Neural crest cell (in vitro differentiated cells): ENCODE results near the gene RBMS3. TPM values are rescaled to one million over a fixed set of nuclear protein-coding genes. Genes with fewer than 3 reads are reported as not detected.

Source experiments
- DNase-seq: peaks from one replicate; pipeline ENCODE4 v3.0.0; 2021; ENCODE audit warnings: low read depth, mixed read lengths, low spot score
- H3K27ac Mint-ChIP-seq: one replicate; pipeline ENCODE4 v1.8.0; 2021; ENCODE audit warnings: mild to moderate bottlenecking, mixed read lengths; ENCODE audit not compliant: unreplicated experiment
- H3K27me3 Mint-ChIP-seq: 2 replicates; pipeline ENCODE4 v1.8.0; 2021; ENCODE audit warnings: low read depth, mild to moderate bottlenecking, mixed read lengths
- H3K36me3 Mint-ChIP-seq: 2 replicates; pipeline ENCODE4 v1.8.0; 2021; ENCODE audit warnings: low read depth, mild to moderate bottlenecking, mixed read lengths
- H3K4me1 Mint-ChIP-seq: 2 replicates; pipeline ENCODE4 v1.8.0; 2021; ENCODE audit warnings: mixed read lengths
- H3K4me3 Mint-ChIP-seq: one replicate; pipeline ENCODE4 v1.8.0; 2021; ENCODE audit warnings: mild to moderate bottlenecking, mixed read lengths
- H3K9me3 Mint-ChIP-seq: 2 replicates; pipeline ENCODE4 v1.8.0; 2021; ENCODE audit warnings: mixed read lengths
- total RNA-seq: library from RNA; stranded (reverse); gene quantifications from 2 replicates; pipeline ENCODE4 v1.2.1, GENCODE V29; 2021
- TF ChIP-seq, protein P1 (sequence below): fragments of 200-600 bp; sonication (generic); conservative IDR thresholded peaks from 2 replicates; pipeline ENCODE4 v1.5.0; 2021; ENCODE audit warnings: antibody characterized with exemption, mild to moderate bottlenecking

Gene RBMS3
- total RNA-seq, 1 donor from 2014 or later = 35.4 TPM

GRCh38 chr3:29290596-29290995, 9.7 kb downstream of the RBMS3 start:
- Mint-ChIP-seq H3K4me3 (no peak overlapping the region), H3K27ac (no peak overlapping the region), H3K4me1 (peaks cover 71% of the 10 kb centered on the region), H3K27me3 (no peaks in the 10 kb centered on the region), H3K36me3 (peaks cover 9% of the 10 kb centered on the region), H3K9me3 (peaks cover 3% of the 10 kb centered on the region)
- TF ChIP-seq, protein P1, sequence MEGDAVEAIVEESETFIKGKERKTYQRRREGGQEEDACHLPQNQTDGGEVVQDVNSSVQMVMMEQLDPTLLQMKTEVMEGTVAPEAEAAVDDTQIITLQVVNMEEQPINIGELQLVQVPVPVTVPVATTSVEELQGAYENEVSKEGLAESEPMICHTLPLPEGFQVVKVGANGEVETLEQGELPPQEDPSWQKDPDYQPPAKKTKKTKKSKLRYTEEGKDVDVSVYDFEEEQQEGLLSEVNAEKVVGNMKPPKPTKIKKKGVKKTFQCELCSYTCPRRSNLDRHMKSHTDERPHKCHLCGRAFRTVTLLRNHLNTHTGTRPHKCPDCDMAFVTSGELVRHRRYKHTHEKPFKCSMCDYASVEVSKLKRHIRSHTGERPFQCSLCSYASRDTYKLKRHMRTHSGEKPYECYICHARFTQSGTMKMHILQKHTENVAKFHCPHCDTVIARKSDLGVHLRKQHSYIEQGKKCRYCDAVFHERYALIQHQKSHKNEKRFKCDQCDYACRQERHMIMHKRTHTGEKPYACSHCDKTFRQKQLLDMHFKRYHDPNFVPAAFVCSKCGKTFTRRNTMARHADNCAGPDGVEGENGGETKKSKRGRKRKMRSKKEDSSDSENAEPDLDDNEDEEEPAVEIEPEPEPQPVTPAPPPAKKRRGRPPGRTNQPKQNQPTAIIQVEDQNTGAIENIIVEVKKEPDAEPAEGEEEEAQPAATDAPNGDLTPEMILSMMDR = no peak
- DNase-seq = no peak

DNA sequence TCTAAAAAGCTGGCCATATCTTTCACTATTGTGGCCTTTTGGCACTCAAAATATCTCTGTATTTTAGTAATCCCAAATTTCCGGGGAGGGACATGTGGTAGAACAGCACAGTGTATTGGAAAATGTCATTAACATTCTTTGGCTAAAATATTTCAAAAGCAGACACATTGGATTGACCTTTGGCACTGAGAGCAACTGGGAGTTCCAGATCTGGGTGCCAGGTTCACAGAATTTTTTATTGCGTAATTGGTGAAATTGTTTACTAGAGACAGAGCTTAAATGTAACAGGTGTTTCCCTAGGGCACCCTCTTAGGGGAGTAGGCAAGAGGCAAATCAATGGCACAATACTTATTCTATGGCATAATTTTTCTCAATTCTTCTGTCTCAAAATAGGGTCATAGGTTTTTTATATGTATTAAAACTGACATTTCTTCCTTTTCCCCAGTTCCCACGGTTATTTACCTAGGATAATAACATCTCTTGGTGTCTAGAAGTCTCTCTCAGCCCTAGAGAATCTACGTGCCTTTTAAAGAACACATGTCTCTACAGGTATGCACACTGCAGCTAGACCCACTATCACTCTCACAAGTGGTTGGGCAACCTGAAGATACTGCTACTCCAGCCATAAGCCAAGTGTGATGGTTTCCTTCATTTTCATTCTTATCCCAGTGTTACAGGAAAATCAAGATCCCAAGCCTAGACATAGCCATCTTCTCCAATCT, 10.6 kb downstream of the RBMS3 start:
- no peak for DNase-seq
- Mint-ChIP-seq H3K36me3 (peaks cover 9% of the 10 kb centered on the region), H3K27ac (no peak overlapping the region), H3K4me1 (peaks cover 70% of the 10 kb centered on the region), H3K9me3 (peaks cover 3% of the 10 kb centered on the region), H3K4me3 (no peak overlapping the region), H3K27me3 (no peaks in the 10 kb centered on the region)
- TF ChIP-seq, protein P1 = no peak

DNA sequence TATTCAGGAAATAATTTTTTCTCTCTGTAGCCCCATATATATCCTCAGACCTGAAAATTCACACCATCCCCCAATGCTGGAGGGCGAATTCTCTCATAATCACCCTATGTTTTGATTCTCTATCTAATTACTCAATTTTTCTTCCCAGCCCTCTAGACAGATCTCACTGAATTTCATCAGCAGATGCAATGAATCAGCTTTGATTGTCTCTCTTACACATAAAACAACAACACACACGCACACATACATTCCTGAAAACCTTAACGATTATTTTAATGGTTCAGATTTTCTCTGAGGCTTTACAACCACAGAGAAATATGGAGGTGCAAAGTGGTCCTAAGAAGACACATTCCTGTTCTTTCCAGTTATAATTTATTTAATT, 11.1 kb downstream of the RBMS3 start:
- Mint-ChIP-seq H3K27ac (no peak overlapping the region), H3K9me3 (peaks cover 3% of the 10 kb centered on the region), H3K36me3 (peaks cover 9% of the 10 kb centered on the region), H3K4me1 (peaks cover 67% of the 10 kb centered on the region), H3K4me3 (no peak overlapping the region), H3K27me3 (no peaks in the 10 kb centered on the region)
- TF ChIP-seq, protein P1 = no peak
- DNase-seq = no peak

- Mint-ChIP-seq H3K36me3 (peaks cover 9% of the 10 kb centered on the region), H3K27ac (no peak overlapping the region), H3K27me3 (no peaks in the 10 kb centered on the region), H3K4me3 (no peak overlapping the region), H3K4me1 (peaks cover 55% of the 10 kb centered on the region), H3K9me3 (peaks cover 3% of the 10 kb centered on the region)
- DNase-seq = no peak
- TF ChIP-seq, protein P1 = no peak
Measured at GRCh38 chr3:29293421-29293820, 12.6 kb downstream of the RBMS3 start.

GRCh38 chr3:29297998-29298397, 17.1 kb downstream of the RBMS3 start:
- no peak for DNase-seq
- Mint-ChIP-seq H3K27ac (no peak overlapping the region), H3K36me3 (no peaks in the 10 kb centered on the region), H3K4me3 (no peak overlapping the region), H3K27me3 (no peaks in the 10 kb centered on the region), H3K9me3 (no peaks in the 10 kb centered on the region), H3K4me1 (peaks cover 50% of the 10 kb centered on the region)
- TF ChIP-seq, protein P1 = no peak
